ENCODE results near the gene ZNF444. TPM values are rescaled to one million over a fixed set of nuclear protein-coding genes. Genes with fewer than 3 reads are reported as not detected.

ZNF444 gene
- total and polyA plus RNA-seq, 9 of the 15 experiments (the other 6 are each of a cell fraction or from before 2014, with no cell fraction given), result 0.39 to 40.0 (median 6.9) TPM

DNA sequence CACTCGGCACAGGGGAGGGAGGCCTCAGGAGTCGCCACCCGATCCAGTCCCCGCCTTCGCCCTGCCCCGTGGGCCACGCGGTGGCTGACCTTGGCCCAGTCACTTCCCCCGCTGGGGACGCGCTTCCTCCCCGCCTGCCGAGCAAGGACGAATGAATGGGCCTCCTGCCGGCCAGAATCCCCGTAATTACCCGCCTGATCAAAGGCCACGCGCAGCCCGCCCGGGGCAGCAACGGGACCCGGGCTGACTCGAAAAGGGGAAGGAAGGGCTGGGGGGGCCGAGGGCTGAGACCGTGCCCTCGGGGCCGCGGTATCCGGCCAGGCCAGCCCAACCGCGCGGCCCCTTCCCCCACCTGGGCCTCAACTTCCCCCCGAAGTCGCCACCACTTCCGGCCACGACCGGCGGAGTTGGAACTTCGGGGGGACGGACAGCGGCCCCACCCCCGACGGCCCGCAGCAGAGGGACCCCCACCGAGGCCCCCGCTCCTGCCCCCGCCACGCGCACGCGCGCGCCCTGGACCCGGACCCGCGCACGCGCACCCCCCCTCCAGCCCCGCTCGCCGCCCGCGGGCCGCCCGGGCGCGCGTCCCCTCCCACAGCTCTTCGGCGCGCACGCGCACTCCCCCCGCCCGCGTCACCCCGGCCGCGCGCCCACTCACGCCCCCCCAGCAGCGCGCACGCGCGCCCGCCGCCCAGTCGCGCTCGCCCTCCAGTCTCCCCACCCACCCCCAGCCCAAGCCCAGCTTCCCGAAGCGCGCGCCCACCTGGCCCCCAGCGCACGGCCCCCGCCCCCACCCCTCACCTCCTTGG, 20.5 kb upstream of the ZNF444 start (continued):
- TF ChIP-seq, protein P1, sequence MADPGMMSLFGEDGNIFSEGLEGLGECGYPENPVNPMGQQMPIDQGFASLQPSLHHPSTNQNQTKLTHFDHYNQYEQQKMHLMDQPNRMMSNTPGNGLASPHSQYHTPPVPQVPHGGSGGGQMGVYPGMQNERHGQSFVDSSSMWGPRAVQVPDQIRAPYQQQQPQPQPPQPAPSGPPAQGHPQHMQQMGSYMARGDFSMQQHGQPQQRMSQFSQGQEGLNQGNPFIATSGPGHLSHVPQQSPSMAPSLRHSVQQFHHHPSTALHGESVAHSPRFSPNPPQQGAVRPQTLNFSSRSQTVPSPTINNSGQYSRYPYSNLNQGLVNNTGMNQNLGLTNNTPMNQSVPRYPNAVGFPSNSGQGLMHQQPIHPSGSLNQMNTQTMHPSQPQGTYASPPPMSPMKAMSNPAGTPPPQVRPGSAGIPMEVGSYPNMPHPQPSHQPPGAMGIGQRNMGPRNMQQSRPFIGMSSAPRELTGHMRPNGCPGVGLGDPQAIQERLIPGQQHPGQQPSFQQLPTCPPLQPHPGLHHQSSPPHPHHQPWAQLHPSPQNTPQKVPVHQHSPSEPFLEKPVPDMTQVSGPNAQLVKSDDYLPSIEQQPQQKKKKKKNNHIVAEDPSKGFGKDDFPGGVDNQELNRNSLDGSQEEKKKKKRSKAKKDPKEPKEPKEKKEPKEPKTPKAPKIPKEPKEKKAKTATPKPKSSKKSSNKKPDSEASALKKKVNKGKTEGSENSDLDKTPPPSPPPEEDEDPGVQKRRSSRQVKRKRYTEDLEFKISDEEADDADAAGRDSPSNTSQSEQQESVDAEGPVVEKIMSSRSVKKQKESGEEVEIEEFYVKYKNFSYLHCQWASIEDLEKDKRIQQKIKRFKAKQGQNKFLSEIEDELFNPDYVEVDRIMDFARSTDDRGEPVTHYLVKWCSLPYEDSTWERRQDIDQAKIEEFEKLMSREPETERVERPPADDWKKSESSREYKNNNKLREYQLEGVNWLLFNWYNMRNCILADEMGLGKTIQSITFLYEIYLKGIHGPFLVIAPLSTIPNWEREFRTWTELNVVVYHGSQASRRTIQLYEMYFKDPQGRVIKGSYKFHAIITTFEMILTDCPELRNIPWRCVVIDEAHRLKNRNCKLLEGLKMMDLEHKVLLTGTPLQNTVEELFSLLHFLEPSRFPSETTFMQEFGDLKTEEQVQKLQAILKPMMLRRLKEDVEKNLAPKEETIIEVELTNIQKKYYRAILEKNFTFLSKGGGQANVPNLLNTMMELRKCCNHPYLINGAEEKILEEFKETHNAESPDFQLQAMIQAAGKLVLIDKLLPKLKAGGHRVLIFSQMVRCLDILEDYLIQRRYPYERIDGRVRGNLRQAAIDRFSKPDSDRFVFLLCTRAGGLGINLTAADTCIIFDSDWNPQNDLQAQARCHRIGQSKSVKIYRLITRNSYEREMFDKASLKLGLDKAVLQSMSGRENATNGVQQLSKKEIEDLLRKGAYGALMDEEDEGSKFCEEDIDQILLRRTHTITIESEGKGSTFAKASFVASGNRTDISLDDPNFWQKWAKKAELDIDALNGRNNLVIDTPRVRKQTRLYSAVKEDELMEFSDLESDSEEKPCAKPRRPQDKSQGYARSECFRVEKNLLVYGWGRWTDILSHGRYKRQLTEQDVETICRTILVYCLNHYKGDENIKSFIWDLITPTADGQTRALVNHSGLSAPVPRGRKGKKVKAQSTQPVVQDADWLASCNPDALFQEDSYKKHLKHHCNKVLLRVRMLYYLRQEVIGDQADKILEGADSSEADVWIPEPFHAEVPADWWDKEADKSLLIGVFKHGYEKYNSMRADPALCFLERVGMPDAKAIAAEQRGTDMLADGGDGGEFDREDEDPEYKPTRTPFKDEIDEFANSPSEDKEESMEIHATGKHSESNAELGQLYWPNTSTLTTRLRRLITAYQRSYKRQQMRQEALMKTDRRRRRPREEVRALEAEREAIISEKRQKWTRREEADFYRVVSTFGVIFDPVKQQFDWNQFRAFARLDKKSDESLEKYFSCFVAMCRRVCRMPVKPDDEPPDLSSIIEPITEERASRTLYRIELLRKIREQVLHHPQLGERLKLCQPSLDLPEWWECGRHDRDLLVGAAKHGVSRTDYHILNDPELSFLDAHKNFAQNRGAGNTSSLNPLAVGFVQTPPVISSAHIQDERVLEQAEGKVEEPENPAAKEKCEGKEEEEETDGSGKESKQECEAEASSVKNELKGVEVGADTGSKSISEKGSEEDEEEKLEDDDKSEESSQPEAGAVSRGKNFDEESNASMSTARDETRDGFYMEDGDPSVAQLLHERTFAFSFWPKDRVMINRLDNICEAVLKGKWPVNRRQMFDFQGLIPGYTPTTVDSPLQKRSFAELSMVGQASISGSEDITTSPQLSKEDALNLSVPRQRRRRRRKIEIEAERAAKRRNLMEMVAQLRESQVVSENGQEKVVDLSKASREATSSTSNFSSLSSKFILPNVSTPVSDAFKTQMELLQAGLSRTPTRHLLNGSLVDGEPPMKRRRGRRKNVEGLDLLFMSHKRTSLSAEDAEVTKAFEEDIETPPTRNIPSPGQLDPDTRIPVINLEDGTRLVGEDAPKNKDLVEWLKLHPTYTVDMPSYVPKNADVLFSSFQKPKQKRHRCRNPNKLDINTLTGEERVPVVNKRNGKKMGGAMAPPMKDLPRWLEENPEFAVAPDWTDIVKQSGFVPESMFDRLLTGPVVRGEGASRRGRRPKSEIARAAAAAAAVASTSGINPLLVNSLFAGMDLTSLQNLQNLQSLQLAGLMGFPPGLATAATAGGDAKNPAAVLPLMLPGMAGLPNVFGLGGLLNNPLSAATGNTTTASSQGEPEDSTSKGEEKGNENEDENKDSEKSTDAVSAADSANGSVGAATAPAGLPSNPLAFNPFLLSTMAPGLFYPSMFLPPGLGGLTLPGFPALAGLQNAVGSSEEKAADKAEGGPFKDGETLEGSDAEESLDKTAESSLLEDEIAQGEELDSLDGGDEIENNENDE (IDR thresholded peaks at IDR 0.05; ENCODE audit: low read depth, low read length), result peak; percentile 46
- no peak for TF ChIP-seq TGIF2 (CRISPR knock-in tag; IDR thresholded peaks at IDR 0.05)
- TF ChIP-seq, protein P2, sequence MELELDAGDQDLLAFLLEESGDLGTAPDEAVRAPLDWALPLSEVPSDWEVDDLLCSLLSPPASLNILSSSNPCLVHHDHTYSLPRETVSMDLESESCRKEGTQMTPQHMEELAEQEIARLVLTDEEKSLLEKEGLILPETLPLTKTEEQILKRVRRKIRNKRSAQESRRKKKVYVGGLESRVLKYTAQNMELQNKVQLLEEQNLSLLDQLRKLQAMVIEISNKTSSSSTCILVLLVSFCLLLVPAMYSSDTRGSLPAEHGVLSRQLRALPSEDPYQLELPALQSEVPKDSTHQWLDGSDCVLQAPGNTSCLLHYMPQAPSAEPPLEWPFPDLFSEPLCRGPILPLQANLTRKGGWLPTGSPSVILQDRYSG (tag; conservative IDR thresholded peaks at IDR 0.05; ENCODE audit: low read depth), result no peak
- TF ChIP-seq SMC3 (conservative IDR thresholded peaks at IDR 0.05; ENCODE audit: insufficient read depth, low read depth, low read length), result no peak
- TF ChIP-seq SPI1 (IDR thresholded peaks at IDR 0.05; ENCODE audit: borderline replicate concordance, low read depth, low read length), result peak; percentile 83
- TF ChIP-seq ZNF431 (CRISPR knock-in tag; IDR thresholded peaks at IDR 0.05), result no peak
- TF ChIP-seq XRCC5 (IDR thresholded peaks at IDR 0.05; ENCODE audit: low read depth, low read length), result no peak
- TF ChIP-seq HEY1 (CRISPR knock-in tag; IDR thresholded peaks at IDR 0.05; ENCODE audit: borderline replicate concordance), result no peak
- no peak for TF ChIP-seq RFX5 (IDR thresholded peaks at IDR 0.05; ENCODE audit: low read depth, low read length)
